Gastrocnemius medialis (tissue), 4 donors: ENCODE measurements around the gene CD82. TPM values are rescaled to one million over a fixed set of nuclear protein-coding genes. Genes with fewer than 3 reads are reported as not detected.

ENCODE experiments used
- ATAC-seq, 2 donors: fragments of 150-250 bp; one replicate each; pipeline ENCODE4 v1.9.1; 2016
- DNase-seq, 2 donors: peaks; one replicate each; pipeline ENCODE4 v3.0.0-alpha.2; 2019
- H3K27ac ChIP-seq, 4 donors: fragments of 200-600 bp; sonication (generic); 1 replicate in 1 of 4; 2 replicates in 3 of 4; pipeline ENCODE4 v1.5.1; 2016 to 2018; ENCODE audit warnings: mild to moderate bottlenecking in 2 of 4, moderate library complexity in 1 of 4
- H3K27me3 ChIP-seq, 3 donors: fragments of 200-600 bp; sonication (generic) in 2 of 3; 1 replicate in 1 of 3; 2 replicates in 2 of 3; pipeline versions ENCODE4 v1.5.1 to v1.6.0; 2016 to 2019; ENCODE audit warnings: mild to moderate bottlenecking in 1 of 3, moderate library complexity in 1 of 3
- H3K36me3 ChIP-seq, 2 donors: fragments of 200-600 bp; sonication (generic) in 1 of 2; one replicate each; pipeline ENCODE4 v1.5.1; 2017 to 2018
- H3K4me1 ChIP-seq, 2 donors: fragments of 200-600 bp; sonication (generic) in 1 of 2; one replicate each; pipeline ENCODE4 v1.5.1; 2016 to 2017; ENCODE audit warnings: mild to moderate bottlenecking in 2 of 2
- H3K4me3 ChIP-seq, 4 donors: fragments of 200-600 bp; sonication (generic) in 3 of 4; 1 replicate in 1 of 4; 2 replicates in 3 of 4; pipeline ENCODE4 v1.5.1; 2016 to 2019; ENCODE audit warnings: mild to moderate bottlenecking in 2 of 4
- H3K9me3 ChIP-seq, 3 donors: fragments of 200-600 bp; sonication (generic) in 2 of 3; 1 replicate in 1 of 3; 2 replicates in 2 of 3; pipeline ENCODE4 v1.5.1; 2016 to 2019
- POLR2A ChIP-seq, 2 donors: fragments of 450-650 bp; IDR thresholded peaks; one replicate each; pipeline ENCODE4 v1.6.1; 2017; ENCODE audit warnings: antibody characterized with exemption in 2 of 2, mild to moderate bottlenecking in 2 of 2, moderate library complexity in 2 of 2
- in situ Hi-C, 4 donors: fragments of 200-750 bp; cut with MboI; loops; one replicate each; pipeline versions ENCODE4 v1.15.0 to v1.8.0; 2017; ENCODE audit warnings: low sequenced_read_pairs in 4 of 4
- intact Hi-C: fragments of 100-400 bp; cut with DNase I; formaldehyde crosslinking; loops from one replicate; pipeline ENCODE4 v1.15.1; 2023; ENCODE audit warnings: low total_unique reads
- total RNA-seq, 4 donors: library from RNA; depleted of rRNA; stranded (reverse); fragments of >200 nt; gene quantifications; one replicate each; pipeline versions ENCODE4 v1.1.0 to v1.2.3, GENCODE V29; 2016
- TF ChIP-seq, protein P1 (sequence below), 5 experiments: fragments of 450-650 bp in 3 of 5; fragments of 200-600 bp in 2 of 5; sonication (generic) in 2 of 5; IDR thresholded peaks in 4 of 5; conservative IDR thresholded peaks in 1 of 5; 1 replicate in 4 of 5; 2 replicates in 1 of 5; pipeline ENCODE4 v1.5.1; 2016 to 2019; ENCODE audit warnings: antibody characterized with exemption in 5 of 5, mild to moderate bottlenecking in 3 of 5, moderate library complexity in 3 of 5

Gene CD82
- total RNA-seq, 4 donors from 2014 or later, result 4.5 to 17.5 (median 13.5) TPM

DNA sequence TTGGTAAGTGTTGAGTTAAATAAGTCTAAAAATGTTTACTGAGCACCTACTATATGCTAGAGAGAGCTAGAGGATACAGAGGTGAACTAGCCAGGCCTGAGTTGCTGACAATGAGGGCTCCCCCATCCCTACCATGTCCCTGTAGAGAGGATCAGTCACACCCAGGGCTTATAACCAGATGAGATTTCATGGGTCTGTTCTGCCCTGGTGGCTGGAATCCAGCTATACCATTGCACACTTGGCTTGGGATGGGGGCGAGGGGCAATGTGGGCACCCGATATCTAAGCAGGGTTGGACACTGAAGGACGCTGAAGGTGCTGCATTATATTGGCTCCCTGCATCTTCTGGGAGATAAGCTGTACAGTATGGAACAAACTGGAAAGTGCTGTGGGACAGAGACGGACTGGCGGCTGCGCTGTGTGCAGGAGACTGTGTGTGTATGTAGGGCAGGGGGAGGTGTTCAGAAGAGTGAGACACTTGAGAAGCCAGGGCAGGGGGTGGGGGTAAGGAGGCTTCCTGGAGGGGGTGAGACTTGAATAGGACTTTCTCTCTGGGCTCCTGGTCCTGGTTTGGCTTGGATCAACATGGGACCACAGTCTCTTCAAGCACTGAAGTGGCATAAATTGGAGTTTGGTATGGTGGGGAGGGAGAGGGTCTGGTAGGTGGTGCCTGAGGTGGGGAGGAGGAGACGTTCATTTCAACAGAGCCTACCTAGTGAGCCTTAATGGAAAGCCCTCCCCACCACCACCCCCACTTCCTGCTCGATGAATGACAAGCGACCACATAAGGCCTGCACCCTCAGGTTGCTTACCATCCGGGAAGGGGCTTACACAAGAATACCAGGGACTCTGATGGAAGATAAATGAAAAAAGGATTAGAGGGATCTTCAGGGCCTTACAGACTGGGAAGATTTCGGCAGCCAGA lies 1.8 kb downstream of the CD82 start:
- in situ Hi-C loops (no loop called here), intact Hi-C loops (no loop called here)
- H3K4me3 ChIP-seq, result peak overlapping the region in 1 of 4 donors; percentile 62
- no peaks in the 10 kb centered on the region for H3K36me3 ChIP-seq
- H3K9me3 ChIP-seq, result no peaks in the 10 kb centered on the region
- ATAC-seq (no peak), DNase-seq (no peak)
- H3K27ac ChIP-seq, result peak overlapping the region in 3 of 4 donors; percentile 78 to 82 (median 80)
- no peak for TF ChIP-seq POLR2A (IDR thresholded peaks at IDR 0.05)
- TF ChIP-seq, protein P1, sequence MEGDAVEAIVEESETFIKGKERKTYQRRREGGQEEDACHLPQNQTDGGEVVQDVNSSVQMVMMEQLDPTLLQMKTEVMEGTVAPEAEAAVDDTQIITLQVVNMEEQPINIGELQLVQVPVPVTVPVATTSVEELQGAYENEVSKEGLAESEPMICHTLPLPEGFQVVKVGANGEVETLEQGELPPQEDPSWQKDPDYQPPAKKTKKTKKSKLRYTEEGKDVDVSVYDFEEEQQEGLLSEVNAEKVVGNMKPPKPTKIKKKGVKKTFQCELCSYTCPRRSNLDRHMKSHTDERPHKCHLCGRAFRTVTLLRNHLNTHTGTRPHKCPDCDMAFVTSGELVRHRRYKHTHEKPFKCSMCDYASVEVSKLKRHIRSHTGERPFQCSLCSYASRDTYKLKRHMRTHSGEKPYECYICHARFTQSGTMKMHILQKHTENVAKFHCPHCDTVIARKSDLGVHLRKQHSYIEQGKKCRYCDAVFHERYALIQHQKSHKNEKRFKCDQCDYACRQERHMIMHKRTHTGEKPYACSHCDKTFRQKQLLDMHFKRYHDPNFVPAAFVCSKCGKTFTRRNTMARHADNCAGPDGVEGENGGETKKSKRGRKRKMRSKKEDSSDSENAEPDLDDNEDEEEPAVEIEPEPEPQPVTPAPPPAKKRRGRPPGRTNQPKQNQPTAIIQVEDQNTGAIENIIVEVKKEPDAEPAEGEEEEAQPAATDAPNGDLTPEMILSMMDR (IDR thresholded peaks at IDR 0.05 in 4 of 5, conservative IDR thresholded peaks at IDR 0.05 in 1 of 5), result no peak
- peaks cover 24 to 32% of the 10 kb centered on the region in 2 donors for H3K4me1 ChIP-seq
- H3K27me3 ChIP-seq, result no peaks in the 10 kb centered on the region

DNA sequence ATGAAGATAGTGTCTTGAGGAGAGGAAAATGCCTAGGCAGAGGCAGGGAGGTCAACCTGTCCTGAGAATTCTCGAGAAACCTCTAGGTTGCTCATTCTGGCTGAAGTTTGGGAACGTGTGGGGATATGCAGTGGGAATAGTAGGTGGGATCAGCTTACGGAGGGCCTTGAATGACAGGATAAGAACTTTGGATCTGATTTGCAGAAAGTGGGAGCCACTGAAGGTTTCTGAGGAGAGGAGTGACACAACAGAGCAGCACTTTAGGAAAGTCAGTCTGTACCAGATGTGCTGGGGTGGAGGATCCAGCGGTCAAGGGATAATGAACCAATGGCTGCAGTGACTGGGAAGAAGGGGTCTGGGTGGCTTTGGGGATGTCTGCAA lies 2.4 kb downstream of the CD82 start:
- no peak overlapping the region for H3K4me3 ChIP-seq
- no peak for DNase-seq
- no peak for ATAC-seq
- no peaks in the 10 kb centered on the region for H3K9me3 ChIP-seq
- no peaks in the 10 kb centered on the region for H3K27me3 ChIP-seq
- no peak for TF ChIP-seq POLR2A (IDR thresholded peaks at IDR 0.05)
- TF ChIP-seq, protein P1 (IDR thresholded peaks at IDR 0.05 in 4 of 5, conservative IDR thresholded peaks at IDR 0.05 in 1 of 5), result no peak
- H3K4me1 ChIP-seq, result peaks cover 24 to 32% of the 10 kb centered on the region in 2 donors
- intact Hi-C loops (no loop called here), in situ Hi-C loops (no loop called here)
- H3K36me3 ChIP-seq, result no peaks in the 10 kb centered on the region
- H3K27ac ChIP-seq, result peak overlapping the region in 3 of 4 donors; percentile 78 to 82 (median 80)

GRCh38 chr11:44568331-44568657 lies 2.8 kb downstream of the CD82 start:
- in situ Hi-C loops (no loop called here), intact Hi-C loops (no loop called here)
- Histone ChIP-seq H3K4me1 (peaks cover 24 to 32% of the 10 kb centered on the region in 2 donors), H3K36me3 (no peaks in the 10 kb centered on the region), H3K4me3 (no peak overlapping the region), H3K27ac (peak overlapping the region; percentile 62 to 82 (median 79)), H3K9me3 (no peaks in the 10 kb centered on the region), H3K27me3 (no peaks in the 10 kb centered on the region)
- TF ChIP-seq, protein P1 (IDR thresholded peaks at IDR 0.05 in 4 of 5, conservative IDR thresholded peaks at IDR 0.05 in 1 of 5), result no peak
- no peak for TF ChIP-seq POLR2A (IDR thresholded peaks at IDR 0.05)
- ATAC-seq, result no peak
- DNase-seq, result no peak

- Histone ChIP-seq H3K4me1 (peaks cover 23 to 31% of the 10 kb centered on the region in 2 donors), H3K9me3 (no peaks in the 10 kb centered on the region), H3K4me3 (no peak overlapping the region), H3K27me3 (no peaks in the 10 kb centered on the region), H3K27ac (peak overlapping the region; percentile 62 to 82 (median 79)), H3K36me3 (no peaks in the 10 kb centered on the region)
- intact Hi-C loops (no loop called here), in situ Hi-C loops (no loop called here)
- ATAC-seq, result peak; percentile 10 to 17
- peak; percentile 14 to 19 for TF ChIP-seq POLR2A (IDR thresholded peaks at IDR 0.05)
- TF ChIP-seq, protein P1 (IDR thresholded peaks at IDR 0.05 in 4 of 5, conservative IDR thresholded peaks at IDR 0.05 in 1 of 5), result no peak
- DNase-seq, result peak; percentile 66 to 79
Measured at GRCh38 chr11:44568658-44569473, 3.4 kb downstream of the CD82 start.
